ENCODE measurements around the gene ZNF689.

Gene ZNF689

GRCh38 chr16:30557707-30557956 is 52.6 kb downstream of the ZNF689 start:
- H3K4me3 ChIP-seq (replicated peaks in 1 of 2; ENCODE audit: low read depth in 2 of 2, low read length in 2 of 2), result peak overlapping the region; percentile 74 to 77
- DNase-seq (ENCODE audit: low read depth in 2 of 2), result no peak
- TF ChIP-seq CTCF (IDR thresholded peaks at IDR 0.05; ENCODE audit: low read depth, low read length), result no peak

GRCh38 chr16:30556125-30556473 is 54.1 kb downstream of the ZNF689 start:
- no peak for DNase-seq (ENCODE audit: low read depth in 2 of 2)
- TF ChIP-seq CTCF (IDR thresholded peaks at IDR 0.05; ENCODE audit: low read depth, low read length), result no peak
- no peak overlapping the region for H3K4me3 ChIP-seq (replicated peaks in 1 of 2; ENCODE audit: low read depth in 2 of 2, low read length in 2 of 2)

GRCh38 chr16:30555315-30556124 is 54.7 kb downstream of the ZNF689 start:
- DNase-seq (ENCODE audit: low read depth in 2 of 2), result no peak
- no peak for TF ChIP-seq CTCF (IDR thresholded peaks at IDR 0.05; ENCODE audit: low read depth, low read length)
- H3K4me3 ChIP-seq (replicated peaks in 1 of 2; ENCODE audit: low read depth in 2 of 2, low read length in 2 of 2), result no peak overlapping the region

GRCh38 chr16:30554557-30555314 is 55.5 kb downstream of the ZNF689 start:
- H3K4me3 ChIP-seq (replicated peaks in 1 of 2; ENCODE audit: low read depth in 2 of 2, low read length in 2 of 2), result no peak overlapping the region
- TF ChIP-seq CTCF (IDR thresholded peaks at IDR 0.05; ENCODE audit: low read depth, low read length), result no peak
- DNase-seq (ENCODE audit: low read depth in 2 of 2), result no peak

GRCh38 chr16:30553393-30553899 is 56.7 kb downstream of the ZNF689 start:
- no peak for DNase-seq (ENCODE audit: low read depth in 2 of 2)
- no peak for TF ChIP-seq CTCF (IDR thresholded peaks at IDR 0.05; ENCODE audit: low read depth, low read length)
- H3K4me3 ChIP-seq (replicated peaks in 1 of 2; ENCODE audit: low read depth in 2 of 2, low read length in 2 of 2), result no peak overlapping the region

GRCh38 chr16:30552956-30553355 is 57.2 kb downstream of the ZNF689 start:
- TF ChIP-seq CTCF (IDR thresholded peaks at IDR 0.05; ENCODE audit: low read depth, low read length), result no peak
- H3K4me3 ChIP-seq (replicated peaks in 1 of 2; ENCODE audit: low read depth in 2 of 2, low read length in 2 of 2), result no peak overlapping the region

More at GRCh38 chr16:30552956-30553355, 57.2 kb downstream of the ZNF689 start:
- DNase-seq (ENCODE audit: low read depth in 2 of 2), result no peak

Data from cardiac fibroblast (primary cell).